GM21786 (cell line): ENCODE results near the gene PKNOX2.

ENCODE experiments used
- ATAC-seq: cut with Tn5 transposase; IDR thresholded peaks from one replicate; pipeline ENCODE4 v1.9.1; 2021; ENCODE audit not compliant: unreplicated experiment

Gene PKNOX2

GRCh38 chr11:125429807-125430678 is 265.5 kb downstream of the PKNOX2 start:
- ATAC-seq: no peak

DNA sequence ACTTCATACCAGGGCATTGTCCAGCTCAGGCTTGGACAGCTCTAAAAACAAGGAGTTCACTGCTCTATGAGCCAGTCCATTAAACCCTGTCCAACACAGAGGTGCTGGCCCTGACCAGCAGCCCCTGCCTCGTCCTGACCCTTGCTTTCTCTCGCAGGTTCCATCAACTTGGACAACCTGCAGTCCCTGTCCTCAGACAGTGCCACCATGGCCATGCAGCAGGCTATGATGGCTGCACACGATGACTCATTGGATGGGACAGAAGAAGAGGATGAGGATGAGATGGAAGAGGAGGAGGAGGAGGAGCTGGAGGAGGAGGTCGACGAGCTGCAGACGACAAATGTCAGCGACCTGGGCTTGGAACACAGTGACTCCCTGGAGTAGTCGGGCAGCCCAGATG is 266.5 kb downstream of the PKNOX2 start:
- ATAC-seq: no peak

DNA sequence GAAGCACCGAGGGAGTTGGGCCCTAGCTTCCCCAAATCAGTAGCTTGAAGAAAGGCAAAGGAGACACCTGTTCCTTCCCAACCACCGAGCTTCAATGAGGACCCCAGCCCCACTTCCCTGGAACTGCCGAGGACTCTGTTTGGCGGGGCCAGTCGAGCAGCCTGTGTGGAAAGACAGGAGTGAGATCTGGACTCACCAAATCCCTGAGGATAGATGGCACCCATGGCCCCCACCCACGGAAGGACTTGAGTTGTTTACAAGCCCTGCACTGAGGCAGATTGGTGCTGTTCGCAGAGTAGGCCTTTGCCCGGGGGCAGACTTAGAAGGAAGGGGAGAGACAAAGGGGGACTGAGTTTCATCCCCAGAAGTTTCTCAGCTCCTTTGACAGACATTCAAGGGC is 266.9 kb downstream of the PKNOX2 start:
- no peak for ATAC-seq

DNA sequence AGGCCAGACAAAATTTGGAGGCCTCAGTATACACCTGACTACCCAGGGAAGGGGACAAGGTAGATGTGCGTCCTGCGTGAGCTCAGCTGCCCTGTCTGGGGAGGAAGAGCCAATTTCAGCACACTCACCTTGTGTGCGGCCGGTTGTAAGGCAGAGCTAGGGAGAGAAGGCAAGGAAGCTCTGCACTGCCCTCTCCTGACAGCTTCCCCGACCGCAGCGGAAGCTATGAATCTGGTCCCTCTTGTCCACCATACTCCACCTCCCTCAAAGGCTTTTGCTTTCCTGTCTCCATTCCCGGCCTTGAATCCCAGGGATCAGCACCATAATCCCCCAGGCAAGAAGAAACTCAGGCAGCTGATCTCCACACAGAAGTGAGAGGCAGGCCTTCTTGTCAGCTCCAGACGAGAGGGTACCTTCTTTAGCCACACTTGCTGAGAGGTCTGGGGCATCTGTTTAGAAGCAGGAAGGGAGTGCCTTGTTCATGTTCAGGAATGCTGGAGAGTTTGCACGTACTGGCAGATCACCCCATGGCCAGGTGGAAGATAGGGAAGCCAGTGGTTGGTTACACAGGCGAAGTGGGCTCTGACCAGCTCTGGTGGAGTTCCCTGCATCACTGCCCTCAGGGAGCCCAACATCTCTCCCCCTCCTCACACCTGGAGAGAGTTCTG is 269.0 kb downstream of the PKNOX2 start:
- peak; percentile 82 for ATAC-seq

DNA sequence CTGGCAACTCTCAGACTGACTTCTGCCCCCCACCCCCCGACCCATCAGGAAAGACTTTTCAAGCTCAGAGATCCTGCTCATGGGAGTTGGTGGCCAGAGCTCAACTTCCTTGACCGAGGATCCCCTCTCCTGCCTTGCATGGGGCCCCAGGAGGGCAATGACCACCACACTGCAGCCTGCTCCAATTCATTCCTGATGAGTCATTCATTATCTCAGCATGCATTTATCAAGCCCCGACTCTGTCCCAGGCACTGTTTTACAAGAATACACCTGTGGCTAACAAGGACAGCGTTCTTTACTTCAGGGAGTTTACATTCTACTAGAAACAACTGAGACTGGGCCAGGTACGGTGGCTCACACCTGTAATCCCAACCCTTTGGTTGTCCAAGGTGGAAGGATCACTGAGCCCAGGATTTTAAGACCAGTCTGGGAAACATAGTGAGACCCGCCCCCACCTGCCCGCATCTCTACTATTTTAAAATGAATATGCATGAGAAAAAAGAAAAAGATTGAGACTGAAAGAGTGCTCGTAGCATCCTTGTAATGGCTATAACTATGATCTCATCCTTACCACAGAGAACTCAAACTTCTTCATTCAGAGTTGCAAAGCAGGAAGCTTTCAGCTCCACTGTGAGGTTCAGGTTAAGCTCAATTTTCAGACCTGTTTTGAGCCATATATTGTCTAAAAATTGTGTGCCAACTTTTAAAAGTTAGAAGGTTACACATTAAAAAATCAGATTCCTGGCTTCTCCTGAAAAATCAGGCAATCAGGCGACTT is 271.1 kb downstream of the PKNOX2 start:
- ATAC-seq: no peak

DNA sequence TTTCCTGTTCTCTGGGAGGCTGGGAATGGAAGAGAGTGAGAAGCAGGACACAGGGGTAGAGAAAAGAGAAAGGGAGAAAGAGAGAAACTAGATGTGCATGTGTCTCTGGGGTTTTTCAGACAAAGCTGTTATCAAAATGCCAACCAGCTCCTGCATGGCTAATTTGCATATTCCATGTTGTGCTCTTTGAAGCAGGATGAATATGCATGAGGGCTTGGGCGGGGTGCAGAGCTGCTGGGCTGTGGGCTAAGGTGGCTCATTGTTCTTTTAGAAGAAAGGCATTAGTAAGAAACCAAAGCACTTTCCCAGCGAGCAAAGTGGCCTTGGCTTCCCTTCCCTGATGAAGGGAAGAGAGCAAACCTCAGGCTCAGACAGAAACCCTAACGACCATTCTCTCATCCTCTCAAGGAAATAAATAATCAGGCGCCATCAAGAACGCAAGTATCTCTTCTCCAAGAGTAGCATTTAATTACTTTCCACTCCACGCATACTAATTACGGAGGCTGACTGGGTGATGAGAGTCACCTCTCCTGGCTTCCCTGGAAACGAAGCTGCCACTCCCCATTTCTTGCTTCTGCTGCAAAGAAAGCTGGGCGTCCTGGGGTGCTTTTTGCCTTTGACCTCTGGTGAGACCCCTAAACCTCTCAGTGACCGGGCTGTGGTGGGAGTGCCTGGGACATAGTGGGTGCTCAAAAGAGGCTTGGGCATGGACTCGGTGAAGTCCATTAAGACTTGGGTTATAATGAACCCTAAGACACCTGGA is 277.3 kb downstream of the PKNOX2 start:
- no peak for ATAC-seq

GRCh38 chr11:125442946-125443345 is 278.4 kb downstream of the PKNOX2 start:
- no peak for ATAC-seq

DNA sequence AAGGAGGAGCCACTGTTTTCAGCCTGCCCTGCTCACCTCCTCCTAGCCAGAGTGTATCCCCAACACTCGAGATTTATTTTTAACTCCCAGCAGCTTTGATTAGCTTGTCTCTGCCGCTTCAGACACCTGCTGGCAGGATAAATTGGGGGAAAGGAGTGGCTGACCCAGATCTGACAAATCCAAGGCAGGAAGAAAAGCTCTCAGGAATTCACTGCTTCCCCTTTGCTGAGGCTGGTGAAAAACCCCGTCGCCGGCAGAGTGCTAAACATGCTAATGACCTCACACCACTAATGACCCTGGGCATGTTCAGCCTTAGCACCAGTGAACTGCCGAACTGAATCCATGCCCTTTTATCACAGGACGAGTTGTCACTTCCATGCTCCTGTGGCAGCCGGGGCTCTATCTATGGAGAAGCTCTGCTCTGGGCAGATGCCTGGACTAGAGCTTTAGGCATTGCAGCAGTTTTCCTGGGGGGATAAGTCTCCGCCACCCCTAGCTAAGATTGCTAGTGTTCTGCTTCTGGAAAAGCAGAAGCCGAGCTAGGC is 279.3 kb downstream of the PKNOX2 start:
- no peak for ATAC-seq

DNA sequence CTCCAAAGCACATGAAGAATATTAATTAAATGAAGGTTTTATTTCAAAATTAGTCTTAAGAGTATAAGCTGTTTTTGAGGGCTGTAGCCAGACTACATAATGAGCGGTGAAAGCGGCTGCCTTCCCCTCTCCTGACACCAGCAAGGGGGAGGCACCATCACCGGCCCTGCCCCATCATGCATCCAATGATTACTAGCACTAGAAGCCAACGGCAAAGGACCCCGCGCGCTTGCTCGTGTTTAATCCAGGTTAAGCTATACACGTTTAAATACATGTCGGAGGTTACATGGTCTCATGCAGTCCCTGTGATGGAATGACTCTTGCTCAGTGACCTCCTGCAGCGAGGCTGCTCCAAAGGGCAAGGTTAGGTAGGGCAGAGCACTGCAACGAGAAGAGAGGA is 281.2 kb downstream of the PKNOX2 start:
- ATAC-seq: no peak

GRCh38 chr11:125446279-125446678 is 281.7 kb downstream of the PKNOX2 start:
- no peak for ATAC-seq

GRCh38 chr11:125447721-125448120 is 283.2 kb downstream of the PKNOX2 start:
- no peak for ATAC-seq

- no peak for ATAC-seq
Measured at GRCh38 chr11:125448136-125448535, 283.6 kb downstream of the PKNOX2 start.

GRCh38 chr11:125449565-125449964 is 285.0 kb downstream of the PKNOX2 start:
- no peak for ATAC-seq

DNA sequence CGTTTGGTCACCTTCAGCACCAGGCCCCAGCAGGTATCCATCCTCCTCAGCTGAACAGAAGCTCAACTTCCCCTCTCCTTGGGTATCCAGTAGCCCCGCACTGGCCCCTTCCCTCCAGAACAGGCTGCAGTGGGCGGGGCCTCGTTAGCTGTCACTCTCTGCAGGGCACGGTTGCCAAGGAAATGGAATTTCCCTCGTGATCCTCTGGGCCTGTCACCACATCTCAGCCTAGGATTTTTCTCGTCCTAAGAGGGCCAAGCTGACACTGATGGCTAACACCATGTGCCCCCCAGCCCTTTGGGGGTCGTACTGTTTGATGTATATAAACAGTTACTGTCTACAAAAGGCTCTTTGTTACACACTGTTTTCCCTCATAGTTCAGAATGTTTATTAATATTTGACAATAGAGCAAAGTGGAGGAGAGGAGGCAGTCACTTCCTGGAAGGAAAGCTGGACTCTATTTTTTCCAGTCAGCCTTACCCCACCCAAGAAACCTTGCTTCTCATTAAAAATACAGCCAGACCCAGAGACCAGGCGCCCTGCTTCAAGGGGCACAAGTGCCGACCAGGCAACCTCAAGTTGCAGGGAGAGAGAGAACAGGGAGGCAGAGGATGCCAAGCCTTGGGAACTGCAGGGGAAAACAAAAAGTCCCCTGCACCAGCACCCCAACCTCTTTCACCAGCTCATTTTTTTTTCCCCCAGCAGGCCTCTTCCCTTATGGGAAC is 287.0 kb downstream of the PKNOX2 start:
- ATAC-seq: peak; percentile 47

GRCh38 chr11:125452125-125452470 is 287.5 kb downstream of the PKNOX2 start:
- no peak for ATAC-seq

DNA sequence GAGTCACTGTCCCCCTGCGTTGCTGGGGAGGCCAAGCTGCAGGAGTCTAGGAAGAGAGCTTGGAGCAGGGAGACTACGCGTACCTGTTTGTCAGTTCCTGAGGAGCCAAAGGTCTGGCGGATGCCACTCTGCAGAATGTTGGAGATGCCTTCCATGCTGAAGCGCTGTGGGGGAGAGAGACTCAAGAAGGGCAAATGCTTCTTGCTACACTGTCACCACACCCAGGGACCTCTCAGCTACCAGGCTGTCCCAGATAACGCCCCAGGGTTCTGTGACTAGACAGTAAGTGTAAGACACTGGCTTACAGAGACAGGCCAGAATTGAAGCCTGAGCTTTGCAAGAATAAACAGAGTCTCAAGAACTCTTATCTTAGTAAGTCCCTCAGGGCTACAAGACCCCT is 289.5 kb downstream of the PKNOX2 start:
- ATAC-seq: no peak

DNA sequence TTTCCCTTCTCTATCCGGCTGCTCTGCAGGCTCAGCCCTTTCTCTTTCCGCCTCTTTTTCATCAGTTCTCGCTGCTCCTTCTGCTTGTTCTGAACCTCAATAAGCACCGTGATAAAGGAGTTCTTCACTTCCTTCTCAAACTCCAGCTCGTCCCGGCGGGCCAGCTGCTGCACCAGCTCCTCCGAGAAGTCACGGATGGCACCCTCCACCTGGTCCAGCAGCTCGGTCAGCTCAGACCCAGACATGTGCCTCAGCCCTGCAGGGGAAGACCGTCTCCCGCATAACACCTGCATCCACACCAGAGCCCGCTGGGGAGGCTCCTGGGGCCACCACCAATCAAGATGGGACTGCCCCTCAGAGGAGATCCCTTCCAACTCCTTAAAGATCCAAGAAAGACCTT is 291.3 kb downstream of the PKNOX2 start:
- no peak for ATAC-seq

DNA sequence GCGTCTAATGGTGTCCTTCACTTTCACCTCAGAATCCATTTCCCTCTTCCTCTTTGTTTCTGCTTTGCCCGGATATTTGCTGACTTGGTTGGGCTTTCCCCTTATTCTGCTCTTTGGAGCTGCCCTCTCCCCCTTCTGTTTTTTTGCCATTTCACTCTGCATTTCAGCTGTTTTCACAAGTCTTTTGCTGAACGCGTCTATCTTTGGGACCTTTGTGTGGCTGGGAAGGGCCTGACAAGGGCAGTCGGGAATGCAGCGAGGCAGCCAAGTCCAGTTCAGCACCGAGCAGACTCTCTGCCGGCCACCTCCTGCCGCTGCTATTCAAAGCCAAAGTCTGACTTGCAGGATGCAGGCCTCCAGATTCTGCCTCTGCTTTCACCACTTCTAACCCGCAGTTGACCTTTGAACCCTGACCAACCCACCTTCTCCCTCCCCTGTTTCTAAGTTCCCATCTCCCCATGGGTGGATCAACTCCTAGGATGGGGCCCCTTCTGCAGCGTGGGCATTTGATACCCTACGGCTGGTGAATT is 293.3 kb downstream of the PKNOX2 start:
- ATAC-seq: no peak

- ATAC-seq: no peak
Measured at GRCh38 chr11:125460275-125460674, 295.7 kb downstream of the PKNOX2 start.
